ENCODE data around the gene SYNE1. TPM values are rescaled to one million over a fixed set of nuclear protein-coding genes. Genes with fewer than 3 reads are reported as not detected.

The SYNE1 gene
- total and polyA plus RNA-seq, 4 donors, result 10.2 to 105 (median 24.5) TPM

DNA sequence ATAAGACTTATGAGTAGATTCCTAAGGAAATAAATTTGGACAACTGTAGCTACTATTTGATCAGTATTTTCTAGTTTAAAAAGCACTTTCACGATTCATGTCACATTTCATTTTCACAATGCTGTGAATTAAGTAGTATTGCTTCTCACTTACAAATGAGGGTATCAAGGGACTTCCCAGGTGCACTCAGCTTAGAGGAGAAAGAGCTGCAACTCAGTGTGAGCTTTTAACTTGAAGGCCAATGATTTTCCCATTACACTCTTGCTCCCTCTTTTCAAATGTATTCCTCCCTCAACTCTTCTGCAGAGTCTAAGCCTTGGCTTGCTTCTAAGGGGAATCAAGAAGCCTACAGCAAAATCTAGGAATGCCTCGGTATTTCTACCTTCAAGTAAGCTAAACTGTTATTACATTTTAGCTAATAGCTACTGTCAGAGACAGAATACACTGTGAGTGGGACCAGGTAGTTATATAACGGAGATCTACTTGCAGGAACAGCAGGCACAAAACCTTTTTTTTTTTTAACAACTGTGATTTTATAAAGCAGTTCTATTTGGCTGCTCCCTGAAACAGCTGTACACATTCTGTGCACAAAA, 339.0 kb downstream of the SYNE1 start:
- Histone ChIP-seq H3K9me3 (ENCODE audit: control insufficient read depth in 4 of 4, low read length in 3 of 4) (no peaks in the 10 kb centered on the region), H3K27me3 (ENCODE audit: control insufficient read depth in 4 of 4, insufficient read depth in 4 of 4, low read length in 3 of 4) (no peaks in the 10 kb centered on the region), H3K36me3 (ENCODE audit: control insufficient read depth in 4 of 4, insufficient read depth in 3 of 4, low read depth in 1 of 4, low read length in 3 of 4) (peaks cover 2 to 9% (median 8%) of the 10 kb centered on the region in 4 donors), H3K27ac (ENCODE audit: low read depth in 1 of 2, low read length in 2 of 2) (peak overlapping the region in 1 of 2 donors; percentile 15), H3K4me1 (ENCODE audit: control insufficient read depth in 4 of 4, insufficient read depth in 4 of 4, low read length in 3 of 4) (peaks cover 5 to 63% (median 48%) of the 10 kb centered on the region in 4 donors), H3K9ac (ENCODE audit: low read depth in 1 of 2, low read length in 2 of 2) (no peak overlapping the region), H3K4me3 (ENCODE audit: low read depth in 1 of 3, low read length in 3 of 3) (no peak overlapping the region)
- 58% methylated on average over 3 of the region's 3 CpGs for WGBS
- TF ChIP-seq FOXA2 (IDR thresholded peaks at IDR 0.05), result no peak
- TF ChIP-seq FOXA1 (IDR thresholded peaks at IDR 0.05), result no peak
- TF ChIP-seq GABPA (IDR thresholded peaks at IDR 0.05 in 1 of 2, conservative IDR thresholded peaks at IDR 0.05 in 1 of 2), result no peak
- DNase-seq (ENCODE audit: low spot score), result no peak

DNA sequence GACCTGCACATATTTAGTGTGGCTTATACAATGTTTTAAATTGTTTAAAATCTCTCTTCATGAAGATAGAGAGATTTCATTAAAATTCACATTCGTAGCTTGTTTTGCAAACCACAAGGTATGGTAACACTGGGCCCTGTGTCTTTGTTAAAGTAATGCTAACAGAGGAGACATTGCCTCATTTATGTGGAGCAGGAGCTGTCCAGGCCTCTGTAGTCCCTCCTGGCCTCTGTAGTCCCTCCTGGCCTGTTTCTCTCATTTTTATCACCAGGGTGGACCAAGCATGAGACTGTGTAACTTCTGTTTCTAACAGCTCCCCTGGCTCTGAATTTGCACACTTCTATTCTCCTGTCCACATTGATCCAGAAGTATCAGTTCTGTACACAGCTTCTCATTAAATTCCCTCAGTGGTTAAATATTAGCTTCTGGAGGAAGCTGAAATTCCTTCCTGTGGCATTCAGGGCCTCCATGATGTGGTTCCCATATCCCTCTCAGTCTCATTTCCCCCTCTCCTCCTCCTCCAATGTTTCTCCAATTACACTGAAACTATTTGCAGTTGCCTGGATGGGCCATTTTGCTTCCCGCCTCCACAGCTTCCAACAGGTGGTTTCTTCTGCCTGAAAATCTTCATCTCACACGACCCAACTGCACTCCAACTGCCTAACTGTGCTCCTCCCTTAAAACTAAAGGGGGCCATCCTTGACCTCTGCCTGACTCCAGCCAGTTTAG, 340.4 kb downstream of the SYNE1 start:
- H3K4me1 ChIP-seq (ENCODE audit: control insufficient read depth in 4 of 4, insufficient read depth in 4 of 4, low read length in 3 of 4), result peaks cover 5 to 56% (median 45%) of the 10 kb centered on the region in 4 donors

DNA sequence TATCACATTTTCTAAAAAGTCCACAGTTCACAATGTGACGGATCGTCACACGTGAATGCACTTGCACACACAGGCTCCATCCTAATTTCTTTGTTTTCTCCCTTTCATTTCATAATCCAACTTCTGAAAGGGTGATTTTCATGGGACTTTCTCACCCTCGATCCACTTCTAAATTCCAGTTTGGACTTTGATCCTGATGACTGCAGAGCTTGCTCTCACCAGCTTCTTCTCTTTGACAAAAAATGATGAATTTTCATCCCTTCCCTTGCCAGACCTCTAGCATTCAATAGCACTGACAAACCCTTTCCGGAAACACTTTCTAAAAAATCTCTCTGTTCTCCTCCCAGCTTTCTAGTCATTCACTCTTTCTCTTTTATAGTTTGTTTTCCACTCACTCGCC, 341.2 kb downstream of the SYNE1 start:
- Histone ChIP-seq H3K4me3 (ENCODE audit: low read depth in 1 of 3, low read length in 3 of 3) (no peak overlapping the region), H3K4me1 (ENCODE audit: control insufficient read depth in 4 of 4, insufficient read depth in 4 of 4, low read length in 3 of 4) (peaks cover 5 to 52% (median 41%) of the 10 kb centered on the region in 4 donors), H3K27me3 (ENCODE audit: control insufficient read depth in 4 of 4, insufficient read depth in 4 of 4, low read length in 3 of 4) (no peaks in the 10 kb centered on the region), H3K9ac (ENCODE audit: low read depth in 1 of 2, low read length in 2 of 2) (no peak overlapping the region), H3K27ac (ENCODE audit: low read depth in 1 of 2, low read length in 2 of 2) (no peak overlapping the region), H3K36me3 (ENCODE audit: control insufficient read depth in 4 of 4, insufficient read depth in 3 of 4, low read depth in 1 of 4, low read length in 3 of 4) (peaks cover 5 to 28% (median 21%) of the 10 kb centered on the region in 4 donors), H3K9me3 (ENCODE audit: control insufficient read depth in 4 of 4, low read length in 3 of 4) (no peaks in the 10 kb centered on the region)
- WGBS, result 49% methylated on average over 6 of the region's 6 CpGs
- no peak for DNase-seq (ENCODE audit: low spot score)
- TF ChIP-seq RAD21 (IDR thresholded peaks at IDR 0.05) (no peak), HNF4A (conservative IDR thresholded peaks at IDR 0.05) (peak; percentile 58 to 76), SP1 (IDR thresholded peaks at IDR 0.05) (peak; percentile 7)
- TF ChIP-seq, protein P1, sequence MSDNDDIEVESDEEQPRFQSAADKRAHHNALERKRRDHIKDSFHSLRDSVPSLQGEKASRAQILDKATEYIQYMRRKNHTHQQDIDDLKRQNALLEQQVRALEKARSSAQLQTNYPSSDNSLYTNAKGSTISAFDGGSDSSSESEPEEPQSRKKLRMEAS (IDR thresholded peaks at IDR 0.05), result no peak

More for the DNA sequence above, 340.4 kb downstream of the SYNE1 start:
- Histone ChIP-seq H3K9me3 (ENCODE audit: control insufficient read depth in 4 of 4, low read length in 3 of 4) (no peaks in the 10 kb centered on the region), H3K36me3 (ENCODE audit: control insufficient read depth in 4 of 4, insufficient read depth in 3 of 4, low read depth in 1 of 4, low read length in 3 of 4) (peaks cover 5 to 21% (median 18%) of the 10 kb centered on the region in 4 donors), H3K9ac (ENCODE audit: low read depth in 1 of 2, low read length in 2 of 2) (no peak overlapping the region), H3K27ac (ENCODE audit: low read depth in 1 of 2, low read length in 2 of 2) (no peak overlapping the region), H3K4me3 (ENCODE audit: low read depth in 1 of 3, low read length in 3 of 3) (no peak overlapping the region), H3K27me3 (ENCODE audit: control insufficient read depth in 4 of 4, insufficient read depth in 4 of 4, low read length in 3 of 4) (no peaks in the 10 kb centered on the region)
- WGBS, result 77% methylated on average over 3 of the region's 3 CpGs
- DNase-seq (ENCODE audit: low spot score), result no peak
- TF ChIP-seq, protein P2, sequence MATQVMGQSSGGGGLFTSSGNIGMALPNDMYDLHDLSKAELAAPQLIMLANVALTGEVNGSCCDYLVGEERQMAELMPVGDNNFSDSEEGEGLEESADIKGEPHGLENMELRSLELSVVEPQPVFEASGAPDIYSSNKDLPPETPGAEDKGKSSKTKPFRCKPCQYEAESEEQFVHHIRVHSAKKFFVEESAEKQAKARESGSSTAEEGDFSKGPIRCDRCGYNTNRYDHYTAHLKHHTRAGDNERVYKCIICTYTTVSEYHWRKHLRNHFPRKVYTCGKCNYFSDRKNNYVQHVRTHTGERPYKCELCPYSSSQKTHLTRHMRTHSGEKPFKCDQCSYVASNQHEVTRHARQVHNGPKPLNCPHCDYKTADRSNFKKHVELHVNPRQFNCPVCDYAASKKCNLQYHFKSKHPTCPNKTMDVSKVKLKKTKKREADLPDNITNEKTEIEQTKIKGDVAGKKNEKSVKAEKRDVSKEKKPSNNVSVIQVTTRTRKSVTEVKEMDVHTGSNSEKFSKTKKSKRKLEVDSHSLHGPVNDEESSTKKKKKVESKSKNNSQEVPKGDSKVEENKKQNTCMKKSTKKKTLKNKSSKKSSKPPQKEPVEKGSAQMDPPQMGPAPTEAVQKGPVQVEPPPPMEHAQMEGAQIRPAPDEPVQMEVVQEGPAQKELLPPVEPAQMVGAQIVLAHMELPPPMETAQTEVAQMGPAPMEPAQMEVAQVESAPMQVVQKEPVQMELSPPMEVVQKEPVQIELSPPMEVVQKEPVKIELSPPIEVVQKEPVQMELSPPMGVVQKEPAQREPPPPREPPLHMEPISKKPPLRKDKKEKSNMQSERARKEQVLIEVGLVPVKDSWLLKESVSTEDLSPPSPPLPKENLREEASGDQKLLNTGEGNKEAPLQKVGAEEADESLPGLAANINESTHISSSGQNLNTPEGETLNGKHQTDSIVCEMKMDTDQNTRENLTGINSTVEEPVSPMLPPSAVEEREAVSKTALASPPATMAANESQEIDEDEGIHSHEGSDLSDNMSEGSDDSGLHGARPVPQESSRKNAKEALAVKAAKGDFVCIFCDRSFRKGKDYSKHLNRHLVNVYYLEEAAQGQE (IDR thresholded peaks at IDR 0.05), result peak; percentile 88
- TF ChIP-seq YY1 (IDR thresholded peaks at IDR 0.05), result peak; percentile 43
- TF ChIP-seq RXRA (IDR thresholded peaks at IDR 0.05), result no peak
